Activated naive CD8-positive, alpha-beta T cell treated with anti-CD3 and anti-CD28 coated beads for 36 hours (primary cell): ENCODE measurements around the gene TMEM184B. TPM values are rescaled to one million over a fixed set of nuclear protein-coding genes. Genes with fewer than 3 reads are reported as not detected.
"Not testable (repeated sequence)": the region's sequence is repeated elsewhere in the genome, so short reads cannot be mapped to it uniquely, and the experiment has no call there.

Experiments
- DNase-seq: peaks from one replicate; pipeline ENCODE4 v3.0.0; 2021
- H3K27ac Mint-ChIP-seq: one replicate; pipeline ENCODE4 v1.8.0; 2022; ENCODE audit warnings: mild to moderate bottlenecking, moderate library complexity, mixed read lengths
- H3K27me3 Mint-ChIP-seq: one replicate; pipeline ENCODE4 v1.8.0; 2022; ENCODE audit warnings: mild to moderate bottlenecking, mixed read lengths
- H3K36me3 Mint-ChIP-seq: one replicate; pipeline ENCODE4 v1.8.0; 2021; ENCODE audit warnings: mild to moderate bottlenecking, mixed read lengths
- H3K4me1 Mint-ChIP-seq: one replicate; pipeline ENCODE4 v1.8.0; 2021; ENCODE audit warnings: mixed read lengths
- H3K4me3 Mint-ChIP-seq: one replicate; pipeline ENCODE4 v1.8.0; 2022; ENCODE audit warnings: mild to moderate bottlenecking, moderate library complexity, mixed read lengths
- H3K9me3 Mint-ChIP-seq: one replicate; pipeline ENCODE4 v1.8.0; 2022; ENCODE audit warnings: mixed read lengths
- total RNA-seq, 2 experiments: library from RNA; stranded (reverse); gene quantifications; one replicate each; pipeline ENCODE4 v1.2.3, GENCODE V29; 2021

Gene TMEM184B
- total RNA-seq, 2 experiments from 2014 or later: 18.2 to 20.0 TPM

DNA sequence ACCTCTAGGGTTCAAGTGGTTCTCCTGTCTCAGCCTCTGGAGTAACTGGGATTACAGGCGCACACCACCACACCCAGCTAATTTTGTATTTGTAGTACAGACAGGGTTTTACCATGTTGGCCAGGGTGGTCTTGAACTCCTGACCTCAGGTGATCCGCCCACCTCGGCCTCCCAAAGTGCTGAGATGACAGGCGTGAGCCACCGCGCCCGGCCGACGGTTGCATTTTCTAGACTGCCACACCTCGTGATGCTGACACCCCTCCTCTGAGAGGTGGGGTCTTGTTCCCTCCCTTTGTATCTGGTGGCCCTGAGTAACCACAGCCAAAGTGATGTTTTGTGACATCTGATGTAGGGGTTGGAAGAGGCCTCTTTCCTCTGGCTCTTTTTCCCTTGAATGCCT is 39.0 kb downstream of the TMEM184B start:
- not testable (repeated sequence) for H3K4me3 Mint-ChIP-seq, H3K9me3 Mint-ChIP-seq, H3K4me1 Mint-ChIP-seq, H3K36me3 Mint-ChIP-seq, H3K27ac Mint-ChIP-seq, H3K27me3 Mint-ChIP-seq, DNase-seq

- H3K9me3 Mint-ChIP-seq: no peaks in the 10 kb centered on the region
- no peaks in the 10 kb centered on the region for H3K4me1 Mint-ChIP-seq
- H3K4me3 Mint-ChIP-seq: no peak overlapping the region
- peaks cover 4% of the 10 kb centered on the region for H3K36me3 Mint-ChIP-seq
- DNase-seq: no peak
- no peaks in the 10 kb centered on the region for H3K27me3 Mint-ChIP-seq
- no peak overlapping the region for H3K27ac Mint-ChIP-seq
Measured at GRCh38 chr22:38233427-38233826, 39.4 kb downstream of the TMEM184B start.

GRCh38 chr22:38232196-38232595 is 40.6 kb downstream of the TMEM184B start:
- no peaks in the 10 kb centered on the region for H3K9me3 Mint-ChIP-seq
- no peak overlapping the region for H3K27ac Mint-ChIP-seq
- H3K4me3 Mint-ChIP-seq: no peak overlapping the region
- peaks cover 4% of the 10 kb centered on the region for H3K36me3 Mint-ChIP-seq
- no peaks in the 10 kb centered on the region for H3K4me1 Mint-ChIP-seq
- no peaks in the 10 kb centered on the region for H3K27me3 Mint-ChIP-seq
- DNase-seq: no peak

DNA sequence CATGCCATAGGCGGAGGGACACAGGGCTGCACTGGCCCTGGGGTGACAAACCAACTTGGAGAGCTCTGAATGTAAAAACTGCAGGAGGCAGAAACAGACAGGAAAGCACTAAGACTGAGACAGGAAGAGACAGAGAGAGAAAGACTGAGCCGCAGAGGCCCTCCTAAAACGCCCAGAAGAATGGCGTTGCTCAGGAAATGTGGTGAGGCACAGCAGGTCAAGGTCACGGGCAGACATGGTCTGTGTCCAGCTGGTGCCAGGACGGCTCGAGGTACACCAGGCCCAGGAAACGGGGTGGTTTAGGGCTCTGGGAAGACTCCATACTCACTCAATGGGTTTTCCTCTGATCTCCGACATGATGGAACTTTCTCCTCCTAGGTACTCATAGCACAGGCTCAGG is 41.9 kb downstream of the TMEM184B start:
- Mint-ChIP-seq H3K9me3 (no peaks in the 10 kb centered on the region), H3K27ac (no peak overlapping the region), H3K36me3 (peaks cover 4% of the 10 kb centered on the region), H3K4me1 (no peaks in the 10 kb centered on the region), H3K27me3 (no peaks in the 10 kb centered on the region), H3K4me3 (no peak overlapping the region)
- no peak for DNase-seq

DNA sequence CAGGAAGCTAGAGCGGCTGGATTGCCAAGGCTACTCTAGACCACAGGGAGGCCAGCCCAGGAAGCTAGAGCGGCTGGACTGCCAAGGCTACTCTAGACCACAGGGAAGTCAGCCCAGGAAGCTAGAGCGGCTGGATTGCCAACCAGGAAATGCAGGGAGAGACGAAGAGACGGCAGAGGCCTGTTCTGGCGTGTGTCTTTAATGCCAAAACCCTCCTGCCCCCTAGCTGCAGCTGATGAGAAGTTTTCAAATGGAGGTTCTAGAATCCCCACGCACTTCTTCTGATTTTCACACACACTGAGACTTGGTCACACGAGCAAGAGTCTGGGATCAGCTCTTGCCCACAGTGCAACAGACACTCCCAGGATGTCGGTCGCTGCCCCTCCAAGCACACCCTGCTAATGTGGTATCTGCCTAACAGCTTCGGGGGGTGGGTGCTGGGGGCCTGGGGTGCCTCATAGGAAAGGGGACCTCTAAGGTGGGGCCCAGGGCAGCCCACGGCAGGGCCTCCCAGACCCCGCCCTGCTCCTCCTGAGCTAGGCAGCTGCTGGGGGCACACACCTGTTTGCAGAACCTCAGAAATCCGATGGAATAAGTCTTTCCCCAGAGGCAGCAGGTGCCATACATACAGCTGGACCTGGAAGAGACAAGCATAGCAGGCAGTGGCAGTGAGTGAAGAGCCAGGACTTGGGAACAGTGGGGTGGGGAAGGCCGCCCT is 42.5 kb downstream of the TMEM184B start:
- no peak overlapping the region for H3K4me3 Mint-ChIP-seq
- H3K36me3 Mint-ChIP-seq: peaks cover 4% of the 10 kb centered on the region
- no peaks in the 10 kb centered on the region for H3K4me1 Mint-ChIP-seq
- no peak overlapping the region for H3K27ac Mint-ChIP-seq
- H3K27me3 Mint-ChIP-seq: no peaks in the 10 kb centered on the region
- DNase-seq: peak; percentile 18
- no peaks in the 10 kb centered on the region for H3K9me3 Mint-ChIP-seq

DNA sequence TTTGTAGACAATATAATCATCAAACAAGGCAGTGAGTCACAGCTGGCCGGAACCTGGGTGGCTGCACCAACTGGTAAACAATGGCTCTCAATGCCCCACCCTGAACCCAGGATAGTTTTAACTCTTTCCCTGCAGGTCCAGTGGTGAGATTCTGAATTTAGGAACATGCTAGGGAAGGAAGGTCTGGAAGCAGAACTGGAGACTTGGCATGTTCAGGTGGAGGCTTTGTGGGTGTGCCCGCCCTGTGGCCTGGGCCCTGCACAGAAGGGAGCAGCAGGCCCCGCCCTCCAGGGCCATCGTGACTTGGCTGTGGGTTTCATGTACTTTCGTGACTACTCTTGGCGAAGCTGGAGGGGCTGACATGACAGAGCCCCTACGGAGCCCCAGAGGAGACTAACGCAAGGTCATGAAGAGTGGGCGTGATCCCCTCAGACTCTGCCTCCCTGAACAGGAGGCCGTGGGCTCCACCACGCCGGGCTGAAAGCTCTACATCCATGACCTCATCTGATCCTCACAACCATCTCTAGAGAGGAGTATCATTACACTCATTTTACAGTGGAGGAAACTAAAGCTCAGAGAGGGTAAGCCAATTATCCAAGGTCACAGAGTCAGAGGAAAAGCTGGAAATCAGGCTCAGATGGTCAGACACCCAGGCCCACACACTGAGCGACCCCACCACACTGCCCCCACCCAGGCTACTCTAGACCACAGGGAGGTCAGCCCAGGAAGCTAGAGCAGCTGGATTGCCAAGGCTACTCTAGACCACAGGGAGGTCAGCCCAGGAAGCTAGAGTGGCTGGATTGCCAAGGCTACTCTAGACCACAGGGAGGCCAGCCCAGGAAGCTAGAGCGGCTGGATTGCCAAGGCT is 43.7 kb downstream of the TMEM184B start:
- H3K4me3 Mint-ChIP-seq: no peak overlapping the region
- DNase-seq: no peak
- H3K27me3 Mint-ChIP-seq: no peaks in the 10 kb centered on the region
- no peaks in the 10 kb centered on the region for H3K4me1 Mint-ChIP-seq
- no peaks in the 10 kb centered on the region for H3K9me3 Mint-ChIP-seq
- peaks cover 4% of the 10 kb centered on the region for H3K36me3 Mint-ChIP-seq
- H3K27ac Mint-ChIP-seq: no peak overlapping the region

GRCh38 chr22:38228326-38228872 is 44.4 kb downstream of the TMEM184B start:
- Mint-ChIP-seq H3K4me3 (no peak overlapping the region), H3K27me3 (no peaks in the 10 kb centered on the region), H3K4me1 (no peaks in the 10 kb centered on the region), H3K36me3 (peaks cover 4% of the 10 kb centered on the region), H3K27ac (no peak overlapping the region), H3K9me3 (no peaks in the 10 kb centered on the region)
- no peak for DNase-seq

DNA sequence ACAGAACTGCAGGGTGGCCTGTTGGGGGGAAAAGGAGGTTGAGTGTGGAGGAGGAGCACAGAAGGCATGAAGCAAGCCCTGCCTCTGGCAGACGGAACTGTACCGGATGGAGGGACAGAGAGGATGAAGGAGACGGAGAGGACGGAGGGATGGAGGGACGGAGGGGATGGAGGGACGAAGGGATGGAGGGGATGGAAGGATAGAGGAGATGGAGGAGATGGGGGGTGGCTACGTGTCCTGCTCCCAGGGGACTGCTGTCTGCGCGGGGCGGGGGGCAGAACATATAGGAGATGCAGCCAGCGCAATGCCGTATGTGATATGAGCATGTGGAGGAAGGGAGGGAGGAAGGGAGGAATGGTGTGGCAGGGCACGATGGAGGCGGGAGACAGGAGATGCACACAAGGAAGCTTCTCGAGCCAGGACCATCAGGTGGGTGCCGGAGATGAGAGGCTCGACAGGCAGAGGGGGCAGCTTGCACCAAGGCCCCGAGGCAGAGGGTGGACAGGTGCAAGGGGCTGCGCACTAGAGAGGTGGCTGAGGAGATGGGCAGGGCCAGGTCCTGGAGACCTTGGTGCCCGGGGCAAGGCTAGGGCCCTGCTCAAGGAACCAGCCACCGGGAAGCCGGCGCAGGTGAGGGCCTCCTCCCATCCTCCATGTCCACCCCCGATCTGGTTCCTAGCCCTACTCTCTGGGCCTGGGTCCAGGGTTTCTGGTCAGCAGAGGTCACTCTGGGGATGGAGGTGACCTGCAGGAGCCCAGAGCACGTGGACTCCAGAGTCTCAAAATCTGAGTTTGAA is 45.8 kb downstream of the TMEM184B start:
- no peak overlapping the region for H3K4me3 Mint-ChIP-seq
- peaks cover 4% of the 10 kb centered on the region for H3K36me3 Mint-ChIP-seq
- no peaks in the 10 kb centered on the region for H3K27me3 Mint-ChIP-seq
- H3K27ac Mint-ChIP-seq: no peak overlapping the region
- no peaks in the 10 kb centered on the region for H3K9me3 Mint-ChIP-seq
- DNase-seq: no peak
- no peaks in the 10 kb centered on the region for H3K4me1 Mint-ChIP-seq

DNA sequence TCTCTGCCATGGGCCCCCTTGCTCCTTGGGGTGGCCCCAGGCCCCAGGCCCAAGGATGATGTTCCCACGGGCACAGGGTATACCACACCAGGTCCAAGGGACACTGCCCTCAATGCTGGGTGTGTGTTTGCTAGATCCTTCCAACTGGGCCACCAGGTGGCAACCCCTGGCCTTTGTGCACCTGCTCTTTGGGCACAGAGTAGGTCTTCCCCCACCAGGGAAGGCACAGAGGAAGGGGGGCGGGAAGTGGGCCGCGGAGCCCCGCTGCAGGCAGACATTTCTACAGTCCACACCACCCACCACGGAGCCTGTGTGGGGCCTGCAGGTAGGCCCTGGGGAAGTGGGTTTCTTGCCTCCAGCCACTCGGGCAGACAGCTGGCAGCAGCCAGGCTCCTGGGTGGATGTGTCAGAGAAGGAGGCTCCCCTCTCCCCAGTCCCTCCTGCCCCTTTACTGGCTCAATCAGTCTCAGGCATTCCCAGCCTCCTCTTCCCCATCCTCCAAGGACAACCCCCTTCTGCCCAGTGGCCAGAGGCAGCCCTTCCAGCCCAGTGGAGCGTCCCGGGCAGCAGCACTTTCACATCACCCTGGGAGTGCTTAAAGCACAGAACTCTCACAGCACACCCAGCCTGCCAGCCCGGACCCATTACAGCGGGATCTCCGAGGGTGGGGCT is 49.4 kb downstream of the TMEM184B start:
- Mint-ChIP-seq H3K27me3 (no peaks in the 10 kb centered on the region), H3K27ac (no peak overlapping the region), H3K4me3 (no peak overlapping the region), H3K36me3 (no peaks in the 10 kb centered on the region), H3K9me3 (no peaks in the 10 kb centered on the region), H3K4me1 (peaks cover 9% of the 10 kb centered on the region)
- no peak for DNase-seq

- no peak overlapping the region for H3K4me3 Mint-ChIP-seq
- no peak overlapping the region for H3K27ac Mint-ChIP-seq
- no peaks in the 10 kb centered on the region for H3K9me3 Mint-ChIP-seq
- DNase-seq: no peak
- H3K4me1 Mint-ChIP-seq: peaks cover 16% of the 10 kb centered on the region
- no peaks in the 10 kb centered on the region for H3K27me3 Mint-ChIP-seq
- no peaks in the 10 kb centered on the region for H3K36me3 Mint-ChIP-seq
Measured at GRCh38 chr22:38222797-38223119, 50.1 kb downstream of the TMEM184B start.

GRCh38 chr22:38221908-38222796 is 50.7 kb downstream of the TMEM184B start:
- no peaks in the 10 kb centered on the region for H3K27me3 Mint-ChIP-seq
- no peak for DNase-seq
- no peaks in the 10 kb centered on the region for H3K9me3 Mint-ChIP-seq
- no peak overlapping the region for H3K27ac Mint-ChIP-seq
- peaks cover 16% of the 10 kb centered on the region for H3K4me1 Mint-ChIP-seq
- no peak overlapping the region for H3K4me3 Mint-ChIP-seq
- H3K36me3 Mint-ChIP-seq: no peaks in the 10 kb centered on the region

- Mint-ChIP-seq H3K4me1 (peaks cover 16% of the 10 kb centered on the region), H3K27me3 (no peaks in the 10 kb centered on the region), H3K36me3 (peaks cover 3% of the 10 kb centered on the region), H3K4me3 (no peak overlapping the region), H3K9me3 (no peaks in the 10 kb centered on the region), H3K27ac (peak overlapping the region; percentile 60)
- no peak for DNase-seq
Measured at GRCh38 chr22:38221407-38221806, 51.4 kb downstream of the TMEM184B start.

DNA sequence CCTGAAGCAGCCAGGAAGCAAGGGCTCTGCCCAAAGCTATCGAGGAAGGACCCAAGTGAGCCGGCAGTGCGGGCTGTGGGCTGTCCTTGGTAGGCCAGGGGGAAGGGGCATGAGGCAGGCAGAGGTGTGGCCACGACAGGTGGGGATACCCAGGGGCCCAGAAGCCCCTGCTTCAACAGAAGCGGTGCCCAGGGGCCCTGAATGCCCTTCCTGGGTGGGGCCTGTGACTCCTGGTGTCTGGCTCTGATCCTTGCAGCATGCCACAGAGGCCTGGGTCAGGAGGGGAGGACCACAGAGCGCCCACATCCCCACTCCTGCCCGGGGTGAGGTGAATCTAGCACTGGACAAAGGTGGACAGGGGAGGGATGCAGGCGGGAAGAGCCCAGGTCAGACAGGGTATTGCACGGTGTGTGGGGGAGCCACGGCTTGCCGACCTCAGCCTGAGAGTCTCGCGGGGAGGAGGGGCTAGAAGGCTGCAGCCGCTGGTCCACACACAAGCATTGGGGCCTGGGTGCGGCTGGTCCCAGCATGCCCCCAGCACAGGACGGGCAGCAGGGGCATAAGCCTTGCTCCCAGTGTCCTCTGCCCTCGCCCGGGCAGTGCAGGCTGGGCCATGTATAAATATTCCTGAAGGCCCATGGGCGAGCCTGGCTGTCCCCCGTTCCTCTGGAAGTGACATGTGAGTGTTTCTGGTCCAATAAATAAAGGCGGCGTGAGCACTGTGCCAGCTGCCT is 52.0 kb downstream of the TMEM184B start:
- Mint-ChIP-seq H3K27ac (peak overlapping the region; percentile 60), H3K36me3 (peaks cover 5% of the 10 kb centered on the region), H3K9me3 (no peaks in the 10 kb centered on the region), H3K4me1 (peaks cover 16% of the 10 kb centered on the region), H3K27me3 (no peaks in the 10 kb centered on the region), H3K4me3 (no peak overlapping the region)
- DNase-seq: no peak
